HEK293 (cell line): Measurements from ENCODE around the gene DNMBP.
A peak's percentile ranks its signal among the peaks of the same experiment; 100 is the strongest.

ENCODE experiments used
- CTCF ChIA-PET: fragments of 350-600 bp; formaldehyde crosslinking; extraction: SDS; loops from one replicate; lab custom pipeline; 2021; ENCODE audit warnings: antibody characterized with exemption; lab: Yijun Ruan, JAX
- POLR2A ChIA-PET: fragments of 300-600 bp; formaldehyde crosslinking; extraction: SDS; loops from one replicate; lab custom pipeline; 2020; ENCODE audit warnings: antibody characterized with exemption, inconsistent platforms; lab: Yijun Ruan, JAX
- H3K27ac ChIP-seq: fragments of 200-500 bp; sonication (Bioruptor generic); 2 replicates; pipeline ENCODE4 v1.5.1; 2014; ENCODE audit warnings: low read depth, low read length, control low read depth, inconsistent platforms; ENCODE audit errors: extremely low read depth
- H3K36me3 ChIP-seq, 2 experiments: fragments of 200-500 bp in 1 of 2; sonication (Bioruptor generic) in 1 of 2; 1 replicate in 1 of 2; 2 replicates in 1 of 2; pipeline ENCODE4 v1.5.1; 2014 to 2017; ENCODE audit warnings: inconsistent platforms in 2 of 2, low read length in 2 of 2; ENCODE audit not compliant: control insufficient read depth in 2 of 2, insufficient read depth in 1 of 2
- H3K4me1 ChIP-seq: fragments of 200-500 bp; sonication (Bioruptor generic); 2 replicates; pipeline ENCODE4 v1.5.1; 2014; ENCODE audit warnings: mild to moderate bottlenecking, low read length, inconsistent platforms; ENCODE audit not compliant: control insufficient read depth, insufficient read depth
- H3K4me3 ChIP-seq: 2 replicates; pipeline ENCODE4 v1.5.1; 2011; ENCODE audit warnings: low read depth, mild to moderate bottlenecking, control low read depth, low read length, moderate library complexity
- H3K9me3 ChIP-seq: fragments of 200-500 bp; sonication (Bioruptor generic); 2 replicates; pipeline ENCODE4 v1.5.1; 2014; ENCODE audit warnings: low read depth, low read length, inconsistent platforms; ENCODE audit not compliant: control insufficient read depth, insufficient read depth
- GLIS2 ChIP-seq: fragments of 450-650 bp; formaldehyde crosslinking; IDR thresholded peaks from 2 replicates; pipeline ENCODE4 v1.5.1; 2016; ENCODE audit warnings: missing biosample characterization, missing genetic modification characterization
- IKZF3 ChIP-seq: fragments of 450-650 bp; IDR thresholded peaks from 2 replicates; pipeline ENCODE4 v1.5.0; 2018; ENCODE audit warnings: missing biosample characterization, mild to moderate bottlenecking, missing genetic modification characterization, moderate library complexity
- PRDM1 ChIP-seq: fragments of 450-650 bp; formaldehyde crosslinking; IDR thresholded peaks from 2 replicates; pipeline ENCODE4; 2016; ENCODE audit warnings: missing biosample characterization, missing genetic modification characterization
- SCRT2 ChIP-seq: fragments of 450-650 bp; formaldehyde crosslinking; IDR thresholded peaks from 2 replicates; pipeline ENCODE4 v1.5.1; 2016; ENCODE audit warnings: missing biosample characterization, missing genetic modification characterization
- TRIM28 ChIP-seq: IDR thresholded peaks from 2 replicates; pipeline ENCODE4 v1.6.1; 2011; ENCODE audit warnings: low read length, control low read depth, borderline replicate concordance
- ZBTB20 ChIP-seq: fragments of 450-650 bp; formaldehyde crosslinking; IDR thresholded peaks from 2 replicates; pipeline ENCODE4 v1.5.1; 2016; ENCODE audit warnings: missing biosample characterization, missing genetic modification characterization
- ZEB2 ChIP-seq: fragments of 450-650 bp; formaldehyde crosslinking; IDR thresholded peaks from 2 replicates; pipeline ENCODE4 v1.5.1; 2016; ENCODE audit warnings: missing biosample characterization, missing genetic modification characterization
- ZFP69B ChIP-seq: fragments of 450-650 bp; formaldehyde crosslinking; IDR thresholded peaks from 2 replicates; pipeline ENCODE4 v1.5.1; 2016; ENCODE audit warnings: missing biosample characterization, missing genetic modification characterization
- ZNF175 ChIP-seq: fragments of 450-650 bp; formaldehyde crosslinking; IDR thresholded peaks from 2 replicates; pipeline ENCODE4 v1.5.1; 2016; ENCODE audit warnings: missing biosample characterization, missing genetic modification characterization
- ZNF214 ChIP-seq: fragments of 450-650 bp; formaldehyde crosslinking; IDR thresholded peaks from 2 replicates; pipeline ENCODE4 v1.5.1; 2017; ENCODE audit warnings: missing biosample characterization, mild to moderate bottlenecking, missing genetic modification characterization, borderline replicate concordance
- ZNF292 ChIP-seq: fragments of 450-650 bp; formaldehyde crosslinking; IDR thresholded peaks from 2 replicates; pipeline ENCODE4 v1.5.1; 2016; ENCODE audit warnings: low read depth, missing biosample characterization, missing genetic modification characterization, borderline replicate concordance
- ZNF324 ChIP-seq: fragments of 450-650 bp; formaldehyde crosslinking; IDR thresholded peaks from 2 replicates; pipeline ENCODE4 v1.5.1; 2016; ENCODE audit warnings: missing biosample characterization, missing genetic modification characterization
- ZNF335 ChIP-seq: fragments of 450-650 bp; formaldehyde crosslinking; conservative IDR thresholded peaks from 2 replicates; pipeline ENCODE4 v1.5.1; 2016; ENCODE audit warnings: missing biosample characterization, missing genetic modification characterization
- ZNF341 ChIP-seq: fragments of 450-650 bp; formaldehyde crosslinking; IDR thresholded peaks from 2 replicates; pipeline ENCODE4; 2016; ENCODE audit warnings: low read depth, missing biosample characterization, missing genetic modification characterization
- ZNF366 ChIP-seq: fragments of 450-650 bp; formaldehyde crosslinking; conservative IDR thresholded peaks from 2 replicates; pipeline ENCODE4 v1.5.1; 2016; ENCODE audit warnings: missing biosample characterization, missing genetic modification characterization
- ZNF501 ChIP-seq: fragments of 450-650 bp; formaldehyde crosslinking; IDR thresholded peaks from 2 replicates; pipeline ENCODE4 v1.5.1; 2016; ENCODE audit warnings: missing biosample characterization, missing genetic modification characterization
- ZNF600 ChIP-seq: fragments of 450-650 bp; formaldehyde crosslinking; IDR thresholded peaks from 2 replicates; pipeline ENCODE4 v1.5.1; 2016; ENCODE audit warnings: missing biosample characterization, missing genetic modification characterization
- ZNF621 ChIP-seq: fragments of 450-650 bp; formaldehyde crosslinking; IDR thresholded peaks from 2 replicates; pipeline ENCODE4 v1.5.1; 2017; ENCODE audit warnings: missing biosample characterization, missing genetic modification characterization
- ZNF626 ChIP-seq: fragments of 450-650 bp; sonication (Bioruptor Pico); formaldehyde crosslinking; IDR thresholded peaks from 2 replicates; pipeline ENCODE4 v1.5.1; 2018; ENCODE audit warnings: missing biosample characterization, missing genetic modification characterization, inconsistent platforms
- ZNF660 ChIP-seq: fragments of 450-650 bp; IDR thresholded peaks from 2 replicates; pipeline ENCODE4 v1.5.1; 2018; ENCODE audit warnings: missing biosample characterization, mild to moderate bottlenecking, missing genetic modification characterization
- ZNF664 ChIP-seq: fragments of 450-650 bp; formaldehyde crosslinking; IDR thresholded peaks from 2 replicates; pipeline ENCODE4 v1.5.1; 2016; ENCODE audit warnings: missing biosample characterization, missing genetic modification characterization
- ZSCAN16 ChIP-seq: fragments of 450-650 bp; formaldehyde crosslinking; IDR thresholded peaks from 2 replicates; pipeline ENCODE4 v1.5.1; 2016; ENCODE audit warnings: missing biosample characterization, missing genetic modification characterization
- ZSCAN23 ChIP-seq: fragments of 450-650 bp; formaldehyde crosslinking; IDR thresholded peaks from 2 replicates; pipeline ENCODE4 v1.5.1; 2016; ENCODE audit warnings: missing biosample characterization, missing genetic modification characterization
- TF ChIP-seq, protein P1 (sequence below): fragments of 450-650 bp; formaldehyde crosslinking; IDR thresholded peaks from 2 replicates; pipeline ENCODE4 v1.5.1; 2016; ENCODE audit warnings: missing biosample characterization, missing genetic modification characterization
- TF ChIP-seq, protein P2 (sequence below): fragments of 450-650 bp; formaldehyde crosslinking; IDR thresholded peaks from 2 replicates; pipeline ENCODE4 v1.5.1; 2016; ENCODE audit warnings: missing biosample characterization, missing genetic modification characterization, borderline replicate concordance
- TF ChIP-seq, protein P3 (sequence below): fragments of 450-650 bp; formaldehyde crosslinking; IDR thresholded peaks from 2 replicates; pipeline ENCODE4 v1.5.1; 2016; ENCODE audit warnings: missing biosample characterization, missing genetic modification characterization
- TF ChIP-seq, protein P4 (sequence below): fragments of 450-650 bp; formaldehyde crosslinking; IDR thresholded peaks from 2 replicates; pipeline ENCODE4 v1.5.1; 2017; ENCODE audit warnings: missing biosample characterization, missing genetic modification characterization

Gene DNMBP

DNA sequence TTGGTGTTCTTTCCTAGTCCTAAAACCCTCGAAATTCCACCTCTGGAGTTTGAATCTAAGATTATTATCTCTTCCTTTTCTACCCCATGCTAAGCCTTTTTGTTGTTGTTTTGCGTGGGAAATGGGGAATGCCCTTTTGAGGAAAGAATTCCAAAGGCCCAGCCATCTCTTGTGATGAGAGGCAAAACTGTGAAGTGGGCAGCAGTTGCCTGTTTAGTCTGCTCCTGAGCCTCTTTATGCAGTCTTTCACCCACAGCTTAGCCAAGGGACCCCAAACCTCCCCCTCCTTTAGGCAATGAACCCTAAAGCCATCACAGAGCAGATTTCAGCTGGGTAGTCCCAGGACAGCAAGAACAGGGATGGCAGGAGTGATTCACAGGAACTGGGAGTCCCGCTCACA lies 95.5 kb downstream of the DNMBP start:
- no peaks in the 10 kb centered on the region for H3K9me3 ChIP-seq
- TF ChIP-seq ZNF366 = no peak
- TF ChIP-seq, protein P1, sequence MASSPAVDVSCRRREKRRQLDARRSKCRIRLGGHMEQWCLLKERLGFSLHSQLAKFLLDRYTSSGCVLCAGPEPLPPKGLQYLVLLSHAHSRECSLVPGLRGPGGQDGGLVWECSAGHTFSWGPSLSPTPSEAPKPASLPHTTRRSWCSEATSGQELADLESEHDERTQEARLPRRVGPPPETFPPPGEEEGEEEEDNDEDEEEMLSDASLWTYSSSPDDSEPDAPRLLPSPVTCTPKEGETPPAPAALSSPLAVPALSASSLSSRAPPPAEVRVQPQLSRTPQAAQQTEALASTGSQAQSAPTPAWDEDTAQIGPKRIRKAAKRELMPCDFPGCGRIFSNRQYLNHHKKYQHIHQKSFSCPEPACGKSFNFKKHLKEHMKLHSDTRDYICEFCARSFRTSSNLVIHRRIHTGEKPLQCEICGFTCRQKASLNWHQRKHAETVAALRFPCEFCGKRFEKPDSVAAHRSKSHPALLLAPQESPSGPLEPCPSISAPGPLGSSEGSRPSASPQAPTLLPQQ (tag by site-specific recombination) = peak; percentile 16; the same call in 1 of the 2 replicates
- TF ChIP-seq, all 188 proteins: peak for 1
- Histone ChIP-seq H3K27ac (no peak overlapping the region), H3K4me3 (no peak overlapping the region), H3K4me1 (peaks cover 6% of the 10 kb centered on the region; the same call in 1 of the 2 replicates), H3K36me3 (peaks cover 0 to under 1% of the 10 kb centered on the region in 2 experiments; a peak in 1 of 3 replicates)
- POLR2A ChIA-PET = interaction anchor here (0.7 kb wide), 1 partner anchor 196 kb away, joined by 3 read pairs; no protein-coding TSS in a partner anchor
- CTCF ChIA-PET = interaction anchor here (0.6 to 0.9 kb wide), 2 partner anchors 68 kb away, joined by 3 read pairs; no protein-coding TSS in a partner anchor

DNA sequence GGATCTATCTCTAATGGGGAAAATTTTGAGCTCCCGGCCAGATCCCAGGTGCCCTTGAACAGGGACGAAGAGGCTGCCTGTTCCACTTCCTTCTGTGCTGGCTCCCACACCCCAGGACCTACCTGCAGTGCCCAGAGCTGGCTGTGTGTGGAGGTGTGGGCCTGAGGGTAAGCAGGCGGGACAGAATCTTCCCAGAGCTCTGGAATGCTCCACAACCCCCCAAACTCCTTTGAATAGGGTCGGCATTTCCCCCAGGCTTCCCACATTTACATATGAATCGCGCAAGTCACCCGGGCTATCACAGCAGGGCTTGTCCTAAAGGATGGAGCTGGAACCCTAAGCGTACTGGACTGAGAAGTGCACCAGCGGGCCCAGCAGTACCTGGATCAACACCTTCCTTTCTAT lies 95.9 kb downstream of the DNMBP start:
- ChIA-PET CTCF (interaction anchor here (0.6 to 0.9 kb wide), 2 partner anchors 68 to 69 kb away, joined by 3 read pairs; no protein-coding TSS in a partner anchor), POLR2A (no interaction called here)
- Histone ChIP-seq H3K9me3 (no peaks in the 10 kb centered on the region), H3K36me3 (peaks cover 0 to 4% of the 10 kb centered on the region in 2 experiments; a peak in 1 of 3 replicates), H3K27ac (peak overlapping the region; percentile 28; the same call in 1 of the 2 replicates), H3K4me1 (peaks cover 6% of the 10 kb centered on the region; the same call in 1 of the 2 replicates), H3K4me3 (no peak overlapping the region)
- TF ChIP-seq ZBTB20 (tag by site-specific recombination) = peak; percentile 46
- no peak for TF ChIP-seq ZNF214 (tag by site-specific recombination)
- TF ChIP-seq, protein P2, sequence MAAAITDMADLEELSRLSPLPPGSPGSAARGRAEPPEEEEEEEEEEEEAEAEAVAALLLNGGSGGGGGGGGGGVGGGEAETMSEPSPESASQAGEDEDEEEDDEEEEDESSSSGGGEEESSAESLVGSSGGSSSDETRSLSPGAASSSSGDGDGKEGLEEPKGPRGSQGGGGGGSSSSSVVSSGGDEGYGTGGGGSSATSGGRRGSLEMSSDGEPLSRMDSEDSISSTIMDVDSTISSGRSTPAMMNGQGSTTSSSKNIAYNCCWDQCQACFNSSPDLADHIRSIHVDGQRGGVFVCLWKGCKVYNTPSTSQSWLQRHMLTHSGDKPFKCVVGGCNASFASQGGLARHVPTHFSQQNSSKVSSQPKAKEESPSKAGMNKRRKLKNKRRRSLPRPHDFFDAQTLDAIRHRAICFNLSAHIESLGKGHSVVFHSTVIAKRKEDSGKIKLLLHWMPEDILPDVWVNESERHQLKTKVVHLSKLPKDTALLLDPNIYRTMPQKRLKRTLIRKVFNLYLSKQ = no peak
- no peak for TF ChIP-seq GLIS2 (tag by site-specific recombination)
- TF ChIP-seq, protein P3, sequence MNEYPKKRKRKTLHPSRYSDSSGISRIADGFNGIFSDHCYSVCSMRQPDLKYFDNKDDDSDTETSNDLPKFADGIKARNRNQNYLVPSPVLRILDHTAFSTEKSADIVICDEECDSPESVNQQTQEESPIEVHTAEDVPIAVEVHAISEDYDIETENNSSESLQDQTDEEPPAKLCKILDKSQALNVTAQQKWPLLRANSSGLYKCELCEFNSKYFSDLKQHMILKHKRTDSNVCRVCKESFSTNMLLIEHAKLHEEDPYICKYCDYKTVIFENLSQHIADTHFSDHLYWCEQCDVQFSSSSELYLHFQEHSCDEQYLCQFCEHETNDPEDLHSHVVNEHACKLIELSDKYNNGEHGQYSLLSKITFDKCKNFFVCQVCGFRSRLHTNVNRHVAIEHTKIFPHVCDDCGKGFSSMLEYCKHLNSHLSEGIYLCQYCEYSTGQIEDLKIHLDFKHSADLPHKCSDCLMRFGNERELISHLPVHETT = no peak
- TF ChIP-seq ZNF324 (tag by site-specific recombination) = 0 out of 2 replicates have a peak, but pooled peaks have one; percentile 12
- no peak for TF ChIP-seq ZNF292 (tag by site-specific recombination)
- TF ChIP-seq ZEB2 = no peak
- TF ChIP-seq ZSCAN23 (tag by site-specific recombination) = no peak
- no peak for TF ChIP-seq ZNF664 (tag by site-specific recombination)
- TF ChIP-seq ZFP69B (tag by site-specific recombination) = peak; percentile 91
- TF ChIP-seq, protein P4, sequence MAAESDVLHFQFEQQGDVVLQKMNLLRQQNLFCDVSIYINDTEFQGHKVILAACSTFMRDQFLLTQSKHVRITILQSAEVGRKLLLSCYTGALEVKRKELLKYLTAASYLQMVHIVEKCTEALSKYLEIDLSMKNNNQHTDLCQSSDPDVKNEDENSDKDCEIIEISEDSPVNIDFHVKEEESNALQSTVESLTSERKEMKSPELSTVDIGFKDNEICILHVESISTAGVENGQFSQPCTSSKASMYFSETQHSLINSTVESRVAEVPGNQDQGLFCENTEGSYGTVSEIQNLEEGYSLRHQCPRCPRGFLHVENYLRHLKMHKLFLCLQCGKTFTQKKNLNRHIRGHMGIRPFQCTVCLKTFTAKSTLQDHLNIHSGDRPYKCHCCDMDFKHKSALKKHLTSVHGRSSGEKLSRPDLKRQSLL (tag by site-specific recombination) = peak; percentile 28; the same call in 1 of the 2 replicates
- peak; percentile 71 for TF ChIP-seq ZNF335
- TF ChIP-seq ZNF621 (tag by site-specific recombination) = no peak
- TF ChIP-seq, protein P1 (tag by site-specific recombination) = peak; percentile 93
- TF ChIP-seq TRIM28 = no peak
- TF ChIP-seq ZSCAN16 (tag by site-specific recombination) = no peak
- no peak for TF ChIP-seq PRDM1 (tag by site-specific recombination)
- TF ChIP-seq ZNF341 (tag by site-specific recombination) = peak; percentile 9; the same call in 1 of the 2 replicates
- TF ChIP-seq ZNF501 (tag by site-specific recombination) = peak; percentile 46; the same call in 1 of the 2 replicates
- no peak for TF ChIP-seq ZNF626 (tag by site-specific recombination)
- TF ChIP-seq IKZF3 = peak; percentile 58
- TF ChIP-seq ZNF600 = peak; percentile 78; the same call in 1 of the 2 replicates
- TF ChIP-seq ZNF175 = no peak
- 0 out of 2 replicates have a peak, but pooled peaks have one; percentile 68 for TF ChIP-seq SCRT2
- TF ChIP-seq ZNF660 = 0 out of 2 replicates have a peak, but pooled peaks have one; percentile 49
